Measurements from ENCODE around the gene NHLH1. TPM values are rescaled to one million over a fixed set of nuclear protein-coding genes. Genes with fewer than 3 reads are reported as not detected.

Gene NHLH1
- total RNA-seq, 4 donors from 2014 or later = not detected

DNA sequence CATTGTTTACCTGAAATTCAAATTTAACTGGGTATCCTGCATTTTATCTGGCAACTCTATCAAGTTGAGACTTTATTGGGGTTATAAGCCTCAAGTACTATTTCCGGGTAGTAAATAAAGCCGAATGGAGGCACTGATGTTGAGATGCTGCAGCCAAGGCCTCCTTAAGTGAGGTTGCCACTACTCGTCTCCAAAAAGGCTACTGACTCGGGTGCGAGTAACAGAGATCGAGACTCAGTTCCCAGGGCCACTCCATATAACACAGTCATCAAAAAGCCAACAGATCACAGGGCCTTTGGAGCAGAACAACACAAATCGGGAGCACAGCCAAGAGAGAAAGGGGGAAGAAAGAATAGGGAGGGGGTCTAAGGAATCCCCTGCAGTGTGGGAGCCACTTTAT, 24.3 kb upstream of the NHLH1 start:
- Histone ChIP-seq H3K27me3 (no peaks in the 10 kb centered on the region), H3K4me3 (peak overlapping the region; percentile 72 to 91 (median 87)), H3K27ac (replicated peaks in 1 of 4) (peak overlapping the region; percentile 81 to 93 (median 86)), H3K9me3 (no peaks in the 10 kb centered on the region), H3K4me1 (peaks cover 26 to 54% (median 41%) of the 10 kb centered on the region in 4 donors), H3K36me3 (peaks cover 15 to 49% (median 42%) of the 10 kb centered on the region in 4 donors)
- 0% methylated on average over 4 of the region's 7 CpGs for WGBS
- no peak for DNase-seq (ENCODE audit: extremely low spot score)
- intact Hi-C loops (cut with DNase I) = loop anchor here (5.0 kb wide), 1 partner anchor 50 kb away; no protein-coding TSS in a partner anchor
- no peak for TF ChIP-seq POLR2A (IDR thresholded peaks at IDR 0.05; ENCODE audit: low read depth)

DNA sequence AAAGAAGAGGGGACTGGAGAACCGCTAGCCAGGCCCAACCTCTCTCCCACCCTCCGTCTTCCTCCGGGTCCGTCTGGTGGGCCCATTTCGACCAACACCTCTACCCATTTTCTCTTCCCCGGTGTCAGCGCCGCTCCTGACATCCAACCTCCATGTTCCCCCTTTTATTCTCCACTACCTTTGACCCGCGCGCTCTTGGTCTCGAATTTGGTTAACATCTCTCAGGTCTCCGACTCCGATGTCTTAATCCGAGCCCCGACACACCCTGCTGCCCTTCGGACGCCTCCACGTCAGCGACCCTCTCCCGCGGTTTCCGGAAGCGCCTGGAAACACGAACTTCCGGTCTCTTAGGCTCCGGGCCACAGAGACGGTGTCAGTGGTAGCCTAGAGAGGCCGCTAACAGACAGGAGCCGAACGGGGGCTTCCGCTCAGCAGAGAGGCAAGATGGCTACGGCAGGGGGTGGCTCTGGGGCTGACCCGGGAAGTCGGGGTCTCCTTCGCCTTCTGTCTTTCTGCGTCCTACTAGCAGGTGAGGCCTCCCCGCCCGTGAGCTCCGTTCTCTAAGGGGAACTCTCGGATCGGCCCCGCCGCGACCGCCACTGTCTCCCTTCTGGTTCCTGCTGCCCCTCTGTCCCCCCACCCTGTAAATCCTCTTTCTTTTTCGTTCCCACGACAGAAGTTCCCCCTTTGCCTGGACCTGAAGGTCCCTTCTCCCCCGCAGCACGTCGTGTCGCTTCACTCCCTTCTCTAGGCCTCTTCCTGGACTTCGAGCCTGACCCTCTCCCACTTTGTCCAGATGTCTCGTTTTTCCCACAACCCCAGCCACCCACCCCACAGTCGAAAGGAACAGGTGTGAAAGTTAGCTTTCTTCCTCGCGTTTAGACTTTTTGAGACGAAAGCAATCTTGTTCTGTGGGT, 23.7 kb upstream of the NHLH1 start, which contains the start of the genes COPA and NCSTN:
Gene COPA (minus strand): TSS at position 298 of the 917 bp plus-strand sequence. CDS start 80 bp downstream, at position 218.
Gene NCSTN (plus strand): TSS at position 431 of the 917 bp plus-strand sequence. CDS start 14 bp downstream, at position 445.
- H3K27me3 ChIP-seq = no peaks in the 10 kb centered on the region
- peaks cover 15 to 49% (median 43%) of the 10 kb centered on the region in 4 donors for H3K36me3 ChIP-seq
- WGBS = under 1% methylated on average over 52 of the region's 58 CpGs
- peak within 1 kb of the TSS; percentile 81 to 93 (median 86) for H3K27ac ChIP-seq (replicated peaks in 1 of 4)
- intact Hi-C loops (cut with DNase I) = loop anchor here (5.0 kb wide), 1 partner anchor 51 kb away; no protein-coding TSS in a partner anchor
- peaks cover 26 to 54% (median 41%) of the 10 kb centered on the region in 4 donors for H3K4me1 ChIP-seq
- DNase-seq (ENCODE audit: extremely low spot score) = peak; percentile 98
- peak within 1 kb of the TSS; percentile 72 to 91 (median 87) for H3K4me3 ChIP-seq
- TF ChIP-seq EP300 (IDR thresholded peaks at IDR 0.05) (no peak), POLR2AphosphoS5 (IDR thresholded peaks at IDR 0.05) (peak; percentile 97), POLR2A (IDR thresholded peaks at IDR 0.05; ENCODE audit: low read depth) (peak; percentile 86)
- TF ChIP-seq, protein P1, sequence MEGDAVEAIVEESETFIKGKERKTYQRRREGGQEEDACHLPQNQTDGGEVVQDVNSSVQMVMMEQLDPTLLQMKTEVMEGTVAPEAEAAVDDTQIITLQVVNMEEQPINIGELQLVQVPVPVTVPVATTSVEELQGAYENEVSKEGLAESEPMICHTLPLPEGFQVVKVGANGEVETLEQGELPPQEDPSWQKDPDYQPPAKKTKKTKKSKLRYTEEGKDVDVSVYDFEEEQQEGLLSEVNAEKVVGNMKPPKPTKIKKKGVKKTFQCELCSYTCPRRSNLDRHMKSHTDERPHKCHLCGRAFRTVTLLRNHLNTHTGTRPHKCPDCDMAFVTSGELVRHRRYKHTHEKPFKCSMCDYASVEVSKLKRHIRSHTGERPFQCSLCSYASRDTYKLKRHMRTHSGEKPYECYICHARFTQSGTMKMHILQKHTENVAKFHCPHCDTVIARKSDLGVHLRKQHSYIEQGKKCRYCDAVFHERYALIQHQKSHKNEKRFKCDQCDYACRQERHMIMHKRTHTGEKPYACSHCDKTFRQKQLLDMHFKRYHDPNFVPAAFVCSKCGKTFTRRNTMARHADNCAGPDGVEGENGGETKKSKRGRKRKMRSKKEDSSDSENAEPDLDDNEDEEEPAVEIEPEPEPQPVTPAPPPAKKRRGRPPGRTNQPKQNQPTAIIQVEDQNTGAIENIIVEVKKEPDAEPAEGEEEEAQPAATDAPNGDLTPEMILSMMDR (IDR thresholded peaks at IDR 0.05) = peak in 1 of 3 experiments; percentile 18
- no peaks in the 10 kb centered on the region for H3K9me3 ChIP-seq

DNA sequence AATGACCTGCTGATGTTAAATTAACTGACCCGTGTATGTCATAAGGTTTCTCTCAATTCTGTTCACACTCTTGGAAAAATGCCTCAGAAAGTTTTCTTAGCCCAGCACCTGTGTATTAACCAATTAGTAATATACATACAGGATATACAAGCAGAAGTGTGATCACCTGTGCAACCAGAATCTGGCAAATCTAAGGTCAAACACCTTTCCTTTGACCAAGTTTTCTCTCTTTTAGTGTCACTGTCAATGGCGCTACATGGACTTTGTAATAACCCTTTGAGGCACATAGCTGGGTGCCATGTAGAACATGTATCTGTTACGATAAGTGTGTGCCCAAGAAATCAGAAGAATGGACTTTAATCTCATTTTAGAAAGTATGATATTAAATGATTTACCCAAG, 22.6 kb upstream of the NHLH1 start:
- WGBS = 83% methylated on average over 3 of the region's 3 CpGs
- H3K9me3 ChIP-seq = no peaks in the 10 kb centered on the region
- peaks cover 7 to 48% (median 42%) of the 10 kb centered on the region in 4 donors for H3K36me3 ChIP-seq
- peak overlapping the region; percentile 72 to 91 (median 87) for H3K4me3 ChIP-seq
- TF ChIP-seq POLR2AphosphoS5 (IDR thresholded peaks at IDR 0.05) (no peak), EP300 (IDR thresholded peaks at IDR 0.05) (no peak), POLR2A (IDR thresholded peaks at IDR 0.05; ENCODE audit: low read depth) (no peak)
- TF ChIP-seq, protein P1 (IDR thresholded peaks at IDR 0.05) = no peak
- H3K27ac ChIP-seq (replicated peaks in 1 of 4) = peak overlapping the region in 1 of 4 donors; percentile 87
- DNase-seq (ENCODE audit: extremely low spot score) = no peak
- peaks cover 22 to 53% (median 41%) of the 10 kb centered on the region in 4 donors for H3K4me1 ChIP-seq
- intact Hi-C loops (cut with DNase I) = loop anchor here (5.0 kb wide), 1 partner anchor 52 kb away; no protein-coding TSS in a partner anchor
- no peaks in the 10 kb centered on the region for H3K27me3 ChIP-seq

DNA sequence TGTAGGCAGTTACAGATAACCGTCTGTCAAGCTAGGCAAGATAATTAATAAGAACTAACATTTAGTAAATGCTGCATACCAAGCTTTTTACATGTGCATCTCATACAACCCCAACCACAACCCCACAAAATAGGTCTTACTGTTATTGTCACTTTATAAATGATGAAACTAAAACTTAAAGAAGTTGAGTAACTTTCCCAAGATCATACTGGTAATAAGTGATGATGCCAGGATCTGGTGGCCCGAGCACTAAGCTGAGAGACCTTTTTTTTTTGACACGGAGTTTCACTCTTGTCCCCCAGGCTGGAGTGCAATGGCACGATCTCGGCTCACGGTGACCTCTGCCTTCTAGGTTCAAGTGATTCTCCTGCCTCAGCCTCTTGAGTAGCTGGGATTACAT, 21.9 kb upstream of the NHLH1 start:
- Histone ChIP-seq H3K27ac (replicated peaks in 1 of 4) (no peak overlapping the region), H3K4me3 (no peak overlapping the region), H3K9me3 (no peaks in the 10 kb centered on the region), H3K36me3 (peaks cover 0 to 48% (median 43%) of the 10 kb centered on the region in 4 donors), H3K27me3 (no peaks in the 10 kb centered on the region), H3K4me1 (peaks cover 22 to 52% (median 38%) of the 10 kb centered on the region in 4 donors)
- no peak for DNase-seq (ENCODE audit: extremely low spot score)
- TF ChIP-seq POLR2A (IDR thresholded peaks at IDR 0.05; ENCODE audit: low read depth) = no peak
- no peak for TF ChIP-seq EP300 (IDR thresholded peaks at IDR 0.05)
- TF ChIP-seq, protein P1 (IDR thresholded peaks at IDR 0.05) = no peak
- no peak for TF ChIP-seq POLR2AphosphoS5 (IDR thresholded peaks at IDR 0.05)
- intact Hi-C loops (cut with DNase I) = loop anchor here (5.0 kb wide), 1 partner anchor 53 kb away; no protein-coding TSS in a partner anchor
- 96% methylated on average over 6 of the region's 6 CpGs for WGBS

DNA sequence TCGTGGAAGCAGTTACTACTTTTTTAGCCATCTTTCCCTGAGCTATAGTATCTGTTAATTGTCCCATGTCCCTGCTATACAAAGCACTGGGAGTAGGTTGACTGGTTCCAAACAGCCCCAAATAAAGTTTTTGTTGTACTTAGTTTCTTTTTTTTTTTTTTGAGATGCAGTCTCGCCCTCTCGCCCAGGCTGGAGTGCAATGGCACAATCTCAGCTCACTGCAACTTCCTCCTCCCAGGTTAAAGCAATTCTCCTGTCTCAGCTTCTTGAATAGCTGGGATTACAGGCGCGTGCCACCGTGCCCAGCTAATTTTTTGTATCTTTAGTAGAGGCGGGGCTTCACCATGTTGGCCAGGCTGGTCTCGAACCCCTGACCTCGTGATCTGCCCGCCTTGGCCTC, 20.4 kb upstream of the NHLH1 start:
- TF ChIP-seq POLR2A (IDR thresholded peaks at IDR 0.05; ENCODE audit: low read depth) = no peak
- TF ChIP-seq, protein P1 (IDR thresholded peaks at IDR 0.05) = no peak
- no peak for TF ChIP-seq POLR2AphosphoS5 (IDR thresholded peaks at IDR 0.05)
- TF ChIP-seq EP300 (IDR thresholded peaks at IDR 0.05) = no peak
- H3K27me3 ChIP-seq = no peaks in the 10 kb centered on the region
- WGBS = 84% methylated on average over 10 of the region's 10 CpGs
- H3K9me3 ChIP-seq = no peaks in the 10 kb centered on the region
- intact Hi-C loops (cut with DNase I) = no loop called here
- H3K36me3 ChIP-seq = peaks cover 9 to 62% (median 57%) of the 10 kb centered on the region in 4 donors
- DNase-seq (ENCODE audit: extremely low spot score) = no peak
- no peak overlapping the region for H3K27ac ChIP-seq (replicated peaks in 1 of 4)
- H3K4me1 ChIP-seq = peaks cover 12 to 37% (median 24%) of the 10 kb centered on the region in 4 donors
- H3K4me3 ChIP-seq = no peak overlapping the region

Measured in esophagus muscularis mucosa (tissue), 4 donors.